Kidney (tissue), 14 donors: Measurements from ENCODE around the gene LRRC3C. TPM values are rescaled to one million over a fixed set of nuclear protein-coding genes. Genes with fewer than 3 reads are reported as not detected.

ENCODE experiments used
- DNase-seq, 5 donors: peaks; one replicate each; pipeline ENCODE4 v3.0.0-alpha.2; 2013 to 2020
- FAIRE-seq: peaks from 2 replicates; lab custom pipeline; 2012; peaks lifted over from hg19 to GRCh38; lab: Jason Lieb, UNC
- H3K27ac ChIP-seq, 2 donors: one replicate each; pipeline ENCODE4 v1.7.0; 2013; ENCODE audit warnings: low read depth in 2 of 2, low read length in 2 of 2, inconsistent platforms in 1 of 2
- H3K27me3 ChIP-seq: one replicate; pipeline ENCODE4 v1.7.1; 2013; ENCODE audit warnings: low read length, inconsistent platforms; ENCODE audit not compliant: control insufficient read depth, insufficient read depth
- H3K36me3 ChIP-seq, 3 donors: one replicate each; pipeline versions ENCODE4 v1.7.0 to v1.7.1; 2013; ENCODE audit warnings: low read length in 3 of 3, control low read depth in 1 of 3, inconsistent platforms in 1 of 3; ENCODE audit not compliant: insufficient read depth in 3 of 3, control insufficient read depth in 2 of 3
- H3K4me1 ChIP-seq, 3 donors: one replicate each; pipeline versions ENCODE4 v1.7.0 to v1.7.1; 2013; ENCODE audit warnings: low read length in 3 of 3, inconsistent platforms in 1 of 3, low read depth in 1 of 3; ENCODE audit not compliant: control insufficient read depth in 2 of 3, insufficient read depth in 2 of 3
- H3K4me3 ChIP-seq, 3 donors: one replicate each; pipeline versions ENCODE4 v1.7.0 to v1.8.1; 2013; ENCODE audit warnings: low read length in 3 of 3, control low read depth in 1 of 3, inconsistent platforms in 1 of 3
- H3K9ac ChIP-seq, 3 donors: one replicate each; pipeline versions ENCODE4 v1.7.0 to v1.7.1; 2013; ENCODE audit warnings: low read length in 3 of 3, control low read depth in 1 of 3, inconsistent platforms in 1 of 3
- H3K9me3 ChIP-seq, 3 donors: one replicate each; pipeline versions ENCODE4 v1.7.0 to v1.7.1; 2013; ENCODE audit warnings: low read length in 3 of 3, control low read depth in 1 of 3, inconsistent platforms in 1 of 3; ENCODE audit not compliant: control insufficient read depth in 2 of 3, insufficient read depth in 1 of 3
- intact Hi-C: fragments of 100-400 bp; cut with DNase I; formaldehyde crosslinking; loops from one replicate; pipeline ENCODE4 v1.11.1; 2022
- polyA plus RNA-seq: library from polyadenylated mRNA; stranded (reverse); fragments of 350-450 nt; fragmentation: Illumina TruSeq; extraction: RNeasy Lipid Tissue Mini Kit (QIAGEN cat#74804); gene quantifications from one replicate; pipeline ENCODE4 v1.2.3, GENCODE V29; 2014; ENCODE audit warnings: low read depth, low replicate concordance; ENCODE audit not compliant: insufficient read depth
- total RNA-seq: library from RNA; stranded (reverse); fragmentation: NEBNext Ultra II Directional; extraction: Animal tissue kit (Norgen Biotek cat#: 25700); gene quantifications from one replicate; pipeline ENCODE4 v1.2.1, GENCODE V29; 2021
- TF ChIP-seq, protein P1 (sequence below): IDR thresholded peaks from 3 replicates; pipeline ENCODE4 v1.5.1; 2012; ENCODE audit warnings: mild to moderate bottlenecking, moderate library complexity, borderline replicate concordance; ENCODE audit not compliant: insufficient read depth; ENCODE audit errors: extremely low read depth
- donor health status: control.
- donor health status: control.
- donor health status: control.
- donor health status: control.
- donor health status: control.
- donor health status: DM: yes; HTN: yes; CAD: no.
- donor health status: Normal renal cell carcinoma (clear cell type).

The LRRC3C gene
- total and polyA plus RNA-seq, 2 donors from 2014 or later: not detected

GRCh38 chr17:39975801-39976200, 48.3 kb downstream of the LRRC3C start:
- Histone ChIP-seq H3K36me3 (no peaks in the 10 kb centered on the region), H3K27ac (no peak overlapping the region), H3K27me3 (no peaks in the 10 kb centered on the region), H3K4me3 (no peak overlapping the region), H3K9ac (no peak overlapping the region), H3K9me3 (no peaks in the 10 kb centered on the region), H3K4me1 (peaks cover 0 to 5% (median 0%) of the 10 kb centered on the region in 3 donors)
- intact Hi-C loops: no loop called here
- no peak for DNase-seq
- FAIRE-seq: no peak
- TF ChIP-seq, protein P1, sequence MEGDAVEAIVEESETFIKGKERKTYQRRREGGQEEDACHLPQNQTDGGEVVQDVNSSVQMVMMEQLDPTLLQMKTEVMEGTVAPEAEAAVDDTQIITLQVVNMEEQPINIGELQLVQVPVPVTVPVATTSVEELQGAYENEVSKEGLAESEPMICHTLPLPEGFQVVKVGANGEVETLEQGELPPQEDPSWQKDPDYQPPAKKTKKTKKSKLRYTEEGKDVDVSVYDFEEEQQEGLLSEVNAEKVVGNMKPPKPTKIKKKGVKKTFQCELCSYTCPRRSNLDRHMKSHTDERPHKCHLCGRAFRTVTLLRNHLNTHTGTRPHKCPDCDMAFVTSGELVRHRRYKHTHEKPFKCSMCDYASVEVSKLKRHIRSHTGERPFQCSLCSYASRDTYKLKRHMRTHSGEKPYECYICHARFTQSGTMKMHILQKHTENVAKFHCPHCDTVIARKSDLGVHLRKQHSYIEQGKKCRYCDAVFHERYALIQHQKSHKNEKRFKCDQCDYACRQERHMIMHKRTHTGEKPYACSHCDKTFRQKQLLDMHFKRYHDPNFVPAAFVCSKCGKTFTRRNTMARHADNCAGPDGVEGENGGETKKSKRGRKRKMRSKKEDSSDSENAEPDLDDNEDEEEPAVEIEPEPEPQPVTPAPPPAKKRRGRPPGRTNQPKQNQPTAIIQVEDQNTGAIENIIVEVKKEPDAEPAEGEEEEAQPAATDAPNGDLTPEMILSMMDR: no peak

- H3K27me3 ChIP-seq: no peaks in the 10 kb centered on the region
- H3K27ac ChIP-seq: no peak overlapping the region
- DNase-seq (no peak), FAIRE-seq (no peak)
- no peak overlapping the region for H3K9ac ChIP-seq
- H3K4me3 ChIP-seq: no peak overlapping the region
- peaks cover 0 to under 1% (median 0%) of the 10 kb centered on the region in 3 donors for H3K36me3 ChIP-seq
- H3K4me1 ChIP-seq: peaks cover 0 to 12% (median 3%) of the 10 kb centered on the region in 3 donors
- TF ChIP-seq, protein P1: no peak
- H3K9me3 ChIP-seq: no peaks in the 10 kb centered on the region
- intact Hi-C loops: no loop called here
Measured at GRCh38 chr17:39979016-39979670, 51.6 kb downstream of the LRRC3C start.

DNA sequence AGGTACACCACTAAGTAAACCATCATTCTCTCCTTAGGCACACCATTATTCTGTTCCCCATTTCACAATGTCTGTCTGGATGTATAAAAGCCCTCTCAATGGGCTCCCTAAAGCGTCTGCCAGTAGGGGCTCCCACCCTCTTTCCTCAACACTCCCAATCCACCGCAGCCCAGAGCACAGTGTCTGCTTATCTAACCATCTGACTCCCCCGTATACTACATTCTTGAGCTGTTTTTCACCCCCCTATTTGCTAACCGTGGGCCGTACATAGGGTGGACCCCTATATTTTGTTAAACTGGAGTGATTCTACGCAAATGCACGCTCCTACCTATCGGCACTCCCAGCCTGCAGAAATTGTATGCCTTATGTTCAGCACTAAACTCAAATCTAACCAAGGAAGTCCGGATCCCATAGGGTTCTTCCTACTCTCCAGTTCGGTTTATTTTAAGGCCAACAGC, 52.4 kb downstream of the LRRC3C start:
- DNase-seq: peak in 1 of 5 donors; percentile 68

More for the DNA sequence above, 52.4 kb downstream of the LRRC3C start:
- intact Hi-C loops: no loop called here
- Histone ChIP-seq H3K9me3 (no peaks in the 10 kb centered on the region), H3K4me1 (peaks cover 0 to 12% (median 3%) of the 10 kb centered on the region in 3 donors), H3K36me3 (peaks cover 3 to 8% (median 7%) of the 10 kb centered on the region in 3 donors), H3K9ac (peak overlapping the region; percentile 75 to 97 (median 81)), H3K4me3 (peak overlapping the region; percentile 82 to 94 (median 84)), H3K27me3 (no peaks in the 10 kb centered on the region), H3K27ac (peak overlapping the region; percentile 47 to 86)
- FAIRE-seq: no peak
- TF ChIP-seq, protein P1: no peak
